Fibroblast of skin of back (primary cell): ENCODE measurements around the gene PLCB3. TPM values are rescaled to one million over a fixed set of nuclear protein-coding genes. Genes with fewer than 3 reads are reported as not detected.

ENCODE experiments used
- DNase-seq: peaks from one replicate; pipeline ENCODE4 v3.0.0-alpha.2; 2013
- polyA plus RNA-seq, 2 experiments: library from polyadenylated mRNA; unstranded; fragments of 120-200 nt; gene quantifications; one replicate each; pipeline ENCODE4 v1.2.1, GENCODE V29; 2013; ENCODE audit not compliant: insufficient read length in 2 of 2

The PLCB3 gene
- polyA plus RNA-seq (2013, experiment 1 of 2; ENCODE audit: insufficient read length) = 54.3 TPM
- polyA plus RNA-seq (2013, experiment 2 of 2; ENCODE audit: insufficient read length) = 59.4 TPM

- DNase-seq = peak; percentile 49
Measured at GRCh38 chr11:64251016-64251752, at the start of gene PLCB3. TSS of gene PLCB3 (plus strand) at chr11:64251530. CDS start at chr11:64251650, 120 bp downstream.

GRCh38 chr11:64201543-64201942 is 49.8 kb upstream of the PLCB3 start:
- no peak for DNase-seq

- no peak for DNase-seq
Measured at GRCh38 chr11:64202992-64203391, 48.3 kb upstream of the PLCB3 start.

GRCh38 chr11:64203421-64204079 is 47.8 kb upstream of the PLCB3 start:
- DNase-seq = no peak

- DNase-seq = no peak
Measured at GRCh38 chr11:64204080-64204440, 47.3 kb upstream of the PLCB3 start.

GRCh38 chr11:64204464-64204989 is 46.8 kb upstream of the PLCB3 start:
- DNase-seq = peak; percentile 91

- no peak for DNase-seq
Measured at GRCh38 chr11:64206457-64207255, 44.7 kb upstream of the PLCB3 start, which contains the start of gene FERMT3. TSS of gene FERMT3 (plus strand) at chr11:64206721. CDS start at chr11:64207365, 644 bp downstream.

GRCh38 chr11:64207256-64208085 is 43.9 kb upstream of the PLCB3 start:
- DNase-seq = peak; percentile 85

GRCh38 chr11:64208086-64208795 is 43.1 kb upstream of the PLCB3 start:
- no peak for DNase-seq

- DNase-seq = no peak
Measured at GRCh38 chr11:64208796-64209562, 42.4 kb upstream of the PLCB3 start.

GRCh38 chr11:64209563-64209843 is 41.8 kb upstream of the PLCB3 start:
- DNase-seq = no peak

GRCh38 chr11:64210301-64211020 is 40.9 kb upstream of the PLCB3 start:
- no peak for DNase-seq

- DNase-seq = no peak
Measured at GRCh38 chr11:64211181-64211872, 40.0 kb upstream of the PLCB3 start.

GRCh38 chr11:64216879-64217278 is 34.5 kb upstream of the PLCB3 start:
- no peak for DNase-seq

GRCh38 chr11:64218628-64219353 is 32.5 kb upstream of the PLCB3 start:
- DNase-seq = no peak

GRCh38 chr11:64219354-64219684 is 32.0 kb upstream of the PLCB3 start:
- no peak for DNase-seq

- DNase-seq = no peak
Measured at GRCh38 chr11:64219755-64220154, 31.6 kb upstream of the PLCB3 start.

GRCh38 chr11:64220271-64220670 is 31.1 kb upstream of the PLCB3 start:
- DNase-seq = no peak

GRCh38 chr11:64220798-64221197 is 30.5 kb upstream of the PLCB3 start:
- DNase-seq = no peak
